NCI-H82 treated with DMSO at 0.1 percent for 48 hours (cell line): ENCODE measurements around the gene E4F1.
A peak's percentile ranks its signal among the peaks of the same experiment; 100 is the strongest.

ENCODE experiments used
- DNase-seq: peaks from one replicate; lab custom pipeline; 2025; ENCODE audit not compliant: unreplicated experiment; lab: John Stamatoyannopoulos, UW

Gene E4F1

DNA sequence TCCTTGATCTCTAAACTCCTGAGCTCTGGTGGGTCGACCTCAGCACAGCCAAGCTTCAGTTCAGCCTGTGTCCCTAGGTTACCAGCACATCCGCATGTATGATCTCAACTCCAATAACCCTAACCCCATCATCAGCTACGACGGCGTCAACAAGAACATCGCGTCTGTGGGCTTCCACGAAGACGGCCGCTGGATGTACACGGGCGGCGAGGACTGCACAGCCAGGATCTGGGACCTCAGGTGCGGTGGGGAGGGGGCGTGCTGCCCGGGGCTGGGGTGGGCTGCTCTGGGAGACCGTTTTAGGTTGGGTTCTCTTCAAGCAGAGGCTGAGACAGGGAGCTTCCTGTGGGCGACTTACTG is 17.0 kb upstream of the E4F1 start:
- DNase-seq = no peak

DNA sequence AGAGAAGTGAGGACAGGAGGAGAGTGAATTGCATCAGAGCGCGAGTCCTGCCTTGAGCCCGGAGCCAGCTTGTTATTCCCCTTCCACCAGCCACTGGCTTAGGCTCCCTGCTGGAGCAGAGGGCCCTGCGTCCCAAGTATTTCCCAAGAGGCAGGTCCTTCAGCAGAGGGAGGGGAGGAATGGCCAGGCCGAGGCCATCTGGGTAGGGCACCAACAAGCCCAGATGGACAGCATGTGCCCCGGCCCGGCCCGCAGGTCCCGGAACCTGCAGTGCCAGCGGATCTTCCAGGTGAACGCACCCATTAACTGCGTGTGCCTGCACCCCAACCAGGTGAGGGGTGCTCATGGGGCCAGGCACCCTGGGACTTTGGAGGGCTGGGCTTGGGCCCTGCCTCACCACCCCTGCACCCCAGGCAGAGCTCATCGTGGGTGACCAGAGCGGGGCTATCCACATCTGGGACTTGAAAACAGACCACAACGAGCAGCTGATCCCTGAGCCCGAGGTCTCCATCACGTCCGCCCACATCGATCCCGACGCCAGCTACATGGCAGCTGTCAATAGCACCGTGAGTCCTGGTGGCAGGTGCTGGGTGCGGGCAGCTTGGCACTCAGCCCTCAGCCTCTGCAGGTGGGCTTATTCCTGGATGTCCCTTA is 16.5 kb upstream of the E4F1 start:
- no peak for DNase-seq

DNA sequence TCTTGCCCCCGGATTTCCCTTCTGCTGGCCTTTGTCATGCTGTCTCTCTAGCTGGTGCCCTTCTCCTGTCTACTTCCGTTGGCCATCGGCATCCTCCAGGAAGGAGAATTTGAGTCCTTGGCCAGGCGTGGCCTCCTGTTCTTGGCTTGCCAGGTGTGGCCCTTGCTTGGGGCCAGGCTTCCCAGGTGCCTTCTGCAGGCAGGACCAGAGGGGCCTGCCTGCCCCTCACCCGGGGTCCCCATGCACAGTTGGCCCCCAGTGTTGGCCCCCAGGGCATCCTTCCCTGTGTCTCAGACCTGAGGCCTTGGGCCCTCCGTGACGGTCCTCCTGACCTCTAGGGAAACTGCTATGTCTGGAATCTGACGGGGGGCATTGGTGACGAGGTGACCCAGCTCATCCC is 15.5 kb upstream of the E4F1 start:
- no peak for DNase-seq

DNA sequence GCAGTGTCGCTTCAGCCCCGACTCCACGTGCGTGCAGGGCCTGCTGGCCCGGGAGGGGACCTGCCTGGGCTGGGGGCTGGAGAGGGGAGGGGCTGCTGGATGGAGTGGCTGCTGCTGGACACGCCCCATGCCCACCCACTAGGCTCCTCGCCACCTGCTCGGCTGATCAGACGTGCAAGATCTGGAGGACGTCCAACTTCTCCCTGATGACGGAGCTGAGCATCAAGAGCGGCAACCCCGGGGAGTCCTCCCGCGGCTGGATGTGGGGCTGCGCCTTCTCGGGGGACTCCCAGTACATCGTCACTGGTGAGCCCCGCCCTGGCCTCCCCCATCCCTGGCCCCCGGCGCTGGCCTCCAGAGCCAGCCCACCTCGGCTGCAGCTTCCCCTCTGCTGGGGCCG is 15.1 kb upstream of the E4F1 start:
- DNase-seq = no peak

DNA sequence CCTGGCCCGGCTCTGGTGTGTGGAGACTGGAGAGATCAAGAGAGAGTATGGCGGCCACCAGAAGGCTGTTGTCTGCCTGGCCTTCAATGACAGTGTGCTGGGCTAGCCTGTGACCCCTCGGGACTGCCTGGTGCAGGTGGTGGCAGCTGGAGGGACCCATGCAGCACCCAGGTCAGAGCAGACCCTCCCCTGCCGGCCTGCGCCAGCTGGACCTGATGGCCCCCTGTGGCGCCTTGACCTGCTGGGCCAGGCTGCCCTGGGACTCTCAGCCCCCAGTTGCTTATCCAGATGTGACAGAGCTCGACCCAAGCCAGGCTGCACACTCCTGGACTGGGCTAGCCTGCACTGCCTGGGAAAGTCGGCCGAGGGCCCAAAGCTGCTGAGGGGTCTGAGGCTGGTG is 14.6 kb upstream of the E4F1 start:
- no peak for DNase-seq

DNA sequence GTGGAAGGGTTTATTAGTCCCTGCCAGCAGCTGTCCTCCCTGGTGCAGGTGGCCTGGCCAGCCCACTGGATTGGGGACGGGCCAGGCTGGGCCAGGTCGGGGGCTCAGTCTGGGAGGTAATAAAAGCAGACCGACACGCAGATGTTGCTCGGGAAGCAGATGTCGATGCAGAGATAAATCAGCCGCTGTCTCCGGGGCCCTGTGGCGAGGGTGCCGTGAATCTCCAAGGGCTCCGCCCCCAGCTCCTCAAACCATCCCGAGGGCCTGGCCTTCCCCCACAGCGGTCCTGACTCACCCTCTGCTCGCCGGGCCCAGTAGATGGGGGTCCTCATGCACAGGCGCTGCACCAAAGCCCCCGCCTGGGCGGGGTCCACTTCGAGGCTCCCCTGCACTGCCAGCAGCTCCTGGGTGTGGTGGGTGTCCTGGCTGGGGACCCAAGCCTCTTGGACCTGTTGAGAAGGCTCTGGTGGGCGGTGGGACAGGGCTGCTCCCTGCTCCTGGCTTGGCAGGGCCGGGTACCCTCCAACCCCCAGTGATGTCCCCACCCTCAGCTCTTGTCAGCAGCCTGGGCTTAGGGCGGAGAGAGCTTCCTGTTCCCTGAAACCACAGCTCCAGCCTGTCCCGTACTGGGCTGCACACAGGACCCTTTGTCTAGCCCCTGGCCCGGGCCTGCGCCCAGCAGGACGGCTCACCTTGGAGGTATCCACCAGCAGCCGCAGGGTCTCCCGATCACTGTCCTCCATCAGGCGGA is 14.0 kb upstream of the E4F1 start:
- DNase-seq = no peak

DNA sequence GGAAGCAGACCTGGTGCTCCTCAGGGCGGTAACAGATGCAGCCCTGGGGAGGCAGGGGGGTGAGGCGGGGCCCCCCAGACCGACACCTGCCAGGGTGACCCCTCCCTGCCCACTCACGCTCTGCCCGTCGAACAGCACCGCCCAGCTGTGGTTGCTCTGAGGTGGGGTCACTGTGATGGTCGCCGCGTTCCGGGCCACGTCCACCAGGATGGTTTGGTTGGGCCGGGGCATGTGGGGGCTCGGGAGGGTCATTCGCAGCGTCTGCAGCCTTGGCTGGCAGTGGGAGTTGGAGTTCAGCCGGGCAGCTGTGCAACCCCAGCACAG is 13.4 kb upstream of the E4F1 start:
- no peak for DNase-seq

DNA sequence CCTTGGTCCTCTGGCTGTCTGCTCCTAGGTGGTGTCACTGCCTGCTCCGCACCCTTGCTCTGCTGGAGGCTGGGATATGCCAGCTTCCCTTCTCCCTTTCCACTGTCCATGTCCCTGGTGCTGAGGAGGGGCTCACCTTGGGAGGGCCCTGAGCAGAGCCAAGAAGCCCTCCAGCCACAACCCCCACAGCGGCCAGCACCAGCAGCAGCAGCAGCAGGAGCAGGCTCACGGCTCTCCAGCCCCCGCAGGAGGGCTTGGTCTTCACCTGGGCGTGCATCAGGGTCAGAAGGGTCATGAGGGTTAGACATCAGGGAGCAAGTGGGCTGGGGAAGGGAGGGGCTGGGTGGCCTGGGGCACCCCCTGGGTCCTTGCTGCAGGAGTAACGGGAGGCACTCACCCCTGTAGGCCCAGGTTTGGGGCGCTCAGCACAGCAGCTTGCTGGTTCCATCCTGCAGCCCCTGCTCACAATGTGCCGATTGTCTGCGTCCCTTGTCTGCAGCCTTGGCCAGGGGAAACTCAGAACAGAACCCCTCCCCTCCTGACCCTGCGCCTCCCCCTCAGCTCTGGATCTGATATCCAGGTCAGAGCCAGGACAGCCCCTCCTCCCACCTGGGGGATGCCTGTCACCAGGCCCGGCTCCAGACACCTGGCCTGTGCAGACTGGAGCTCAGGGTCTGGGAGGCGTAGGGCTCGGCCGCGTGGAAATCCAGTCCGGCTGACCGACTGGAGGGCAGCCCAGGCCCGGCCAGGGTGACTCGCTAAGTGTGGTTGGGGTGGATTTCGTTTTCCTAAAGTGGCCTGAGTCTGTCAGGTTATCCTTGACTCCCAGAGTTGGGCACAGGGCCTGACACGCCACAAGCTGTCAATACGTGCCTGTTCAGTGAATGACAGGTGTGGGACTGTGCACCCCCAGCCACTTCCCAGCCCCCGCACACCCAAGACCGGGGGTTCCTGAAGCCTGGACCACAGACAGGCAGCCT is 12.7 kb upstream of the E4F1 start, which contains the start of gene BRICD5:
Gene BRICD5 (minus strand): TSS at position 478 of the 980 bp plus-strand sequence. CDS start 30 bp downstream, at position 448.
- no peak for DNase-seq

DNA sequence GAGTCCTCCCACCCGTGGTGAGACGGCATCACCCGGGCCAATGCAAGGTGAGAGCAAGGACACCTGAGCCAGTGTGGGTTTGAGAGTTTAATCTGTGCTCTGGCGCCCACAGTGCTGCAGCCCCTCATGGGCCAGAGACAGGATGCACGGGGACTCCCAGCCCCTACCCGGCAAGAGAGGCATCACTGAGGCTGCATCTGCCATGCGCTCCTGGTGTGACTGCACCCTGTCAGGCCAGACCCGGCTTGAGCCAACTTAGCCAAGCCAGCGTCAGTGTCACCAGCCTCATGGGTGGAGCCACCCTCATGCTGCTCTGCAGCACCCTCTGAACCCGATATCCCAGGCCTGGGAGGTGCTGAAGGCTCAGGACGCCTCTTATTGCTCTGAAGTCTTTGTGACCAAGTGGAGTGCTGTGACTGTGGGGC is 11.5 kb upstream of the E4F1 start:
- no peak for DNase-seq

DNA sequence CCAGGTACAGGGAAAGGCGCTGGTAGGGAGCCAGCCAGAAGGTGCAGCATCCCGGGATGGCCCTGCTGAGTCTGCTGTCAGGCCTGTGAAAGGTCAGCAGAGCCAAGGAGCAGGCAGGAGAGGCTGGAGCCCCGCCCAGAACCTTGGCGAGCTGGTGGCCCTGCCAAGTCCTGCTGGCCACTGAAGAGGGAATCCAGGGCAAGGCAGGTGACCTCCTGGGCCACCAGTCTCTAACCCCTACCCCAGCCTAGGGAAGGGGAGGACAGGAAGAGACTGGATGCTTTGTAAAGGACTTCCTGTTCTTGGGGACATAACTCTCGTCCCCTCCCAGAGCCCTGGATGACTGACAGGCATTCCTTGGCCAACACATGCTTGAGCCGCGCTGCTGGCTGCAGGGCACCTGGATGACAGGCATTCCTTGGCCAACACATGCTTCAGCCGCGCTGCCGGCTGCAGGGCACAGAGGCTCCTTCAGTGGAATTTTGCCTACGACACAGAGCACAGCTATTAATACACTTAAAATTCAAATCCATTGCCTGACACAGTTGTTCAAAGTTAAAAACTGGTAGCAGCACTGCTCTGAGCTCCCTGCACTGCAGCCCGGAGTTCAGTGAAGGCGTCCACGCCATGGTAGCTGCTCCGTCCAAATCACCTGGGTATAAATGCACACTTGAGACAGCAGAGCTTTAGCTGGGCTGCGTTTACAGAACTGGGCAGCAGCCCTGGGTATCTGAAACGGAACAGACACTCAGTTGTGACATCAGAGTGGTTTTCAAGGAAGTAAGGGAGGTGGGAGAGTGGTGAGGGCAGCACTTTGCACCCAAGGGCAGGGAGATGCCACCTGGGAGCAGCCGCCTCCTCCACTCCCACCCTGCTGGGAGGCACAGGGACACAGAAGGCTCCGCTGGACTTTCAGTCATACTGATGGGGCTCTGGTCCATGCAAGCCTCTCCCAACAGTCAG is 10.7 kb upstream of the E4F1 start:
- no peak for DNase-seq

DNA sequence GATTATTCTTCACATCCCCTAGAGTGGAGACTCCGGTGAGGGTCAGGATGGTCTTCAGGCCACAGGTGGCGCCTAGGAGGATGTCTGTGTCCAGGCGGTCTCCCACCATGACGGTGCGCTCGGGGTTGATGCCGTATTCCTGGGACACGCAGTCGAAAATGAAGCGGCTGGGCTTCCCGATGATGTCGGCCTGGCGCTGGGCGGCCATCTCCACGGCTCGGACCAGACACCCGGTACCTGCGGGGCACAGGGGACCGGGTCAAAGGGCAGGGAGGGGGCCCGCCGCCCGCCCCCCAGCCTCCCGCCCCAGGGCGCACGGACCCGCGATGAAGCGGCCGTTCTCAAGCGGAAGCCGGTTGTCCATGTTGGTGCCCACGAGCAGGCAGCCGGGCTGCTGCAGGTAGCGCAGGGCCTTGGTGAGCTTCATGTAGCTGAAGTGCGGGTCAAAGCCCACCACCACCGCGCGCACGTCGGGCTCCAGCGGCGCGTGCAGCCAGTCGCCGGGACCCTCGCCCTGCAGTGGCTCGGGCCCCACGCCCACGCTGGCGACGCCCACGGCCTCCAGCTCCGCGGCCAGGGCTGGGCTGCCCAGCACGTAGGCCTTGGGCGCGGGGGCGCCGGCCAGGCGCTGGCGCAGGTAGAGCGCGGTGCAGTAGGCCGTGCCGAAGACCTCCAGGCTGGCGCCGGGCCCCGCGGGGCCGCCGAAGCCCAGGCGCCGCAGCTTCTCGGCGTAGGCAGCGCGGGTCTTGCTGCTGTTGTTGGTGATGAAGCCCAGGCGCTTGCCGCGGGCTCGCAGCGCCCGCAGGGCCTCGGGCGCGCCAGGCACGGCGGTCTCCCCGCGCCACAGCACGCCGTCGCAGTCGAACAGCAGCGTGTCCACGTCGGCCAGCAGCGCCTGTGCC is 9.3 kb upstream of the E4F1 start:
- no peak for DNase-seq

DNA sequence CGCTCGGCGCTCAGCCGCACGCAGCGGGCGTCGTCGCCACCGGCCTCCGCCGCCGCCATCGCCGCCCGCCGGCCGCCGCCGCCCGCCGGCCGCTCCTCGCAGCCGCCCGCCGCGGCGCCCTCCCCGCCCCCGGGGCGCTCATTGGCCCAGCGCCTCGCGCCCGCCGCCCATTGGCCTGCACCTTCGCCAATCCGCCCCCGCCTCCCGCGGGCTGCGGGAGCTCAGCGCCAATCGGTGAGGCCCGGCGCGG is 8.7 kb upstream of the E4F1 start, which contains the start of gene PGP:
Gene PGP (minus strand): TSS at position 122 of the 250 bp plus-strand sequence. CDS start 63 bp downstream, at position 59.
- no peak for DNase-seq

DNA sequence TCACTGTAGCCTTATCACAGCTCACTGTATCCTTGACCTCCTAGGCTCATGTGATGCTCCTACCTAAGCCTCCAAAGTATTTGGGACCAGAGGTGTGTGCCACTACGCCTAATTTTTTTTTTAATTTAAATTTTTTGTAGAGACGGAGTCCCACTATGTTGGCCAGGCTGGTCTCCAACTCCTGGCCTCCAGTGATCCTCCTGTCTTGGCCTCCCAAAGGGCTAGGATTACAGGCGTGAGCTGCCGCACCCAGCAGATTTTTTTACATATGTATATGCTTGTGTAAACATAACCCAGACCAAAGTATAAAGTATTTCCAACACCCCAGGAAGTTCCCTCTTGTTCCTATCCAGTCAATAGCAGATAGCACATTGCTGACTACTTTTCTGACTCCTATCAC is 7.1 kb upstream of the E4F1 start:
- DNase-seq = no peak

DNA sequence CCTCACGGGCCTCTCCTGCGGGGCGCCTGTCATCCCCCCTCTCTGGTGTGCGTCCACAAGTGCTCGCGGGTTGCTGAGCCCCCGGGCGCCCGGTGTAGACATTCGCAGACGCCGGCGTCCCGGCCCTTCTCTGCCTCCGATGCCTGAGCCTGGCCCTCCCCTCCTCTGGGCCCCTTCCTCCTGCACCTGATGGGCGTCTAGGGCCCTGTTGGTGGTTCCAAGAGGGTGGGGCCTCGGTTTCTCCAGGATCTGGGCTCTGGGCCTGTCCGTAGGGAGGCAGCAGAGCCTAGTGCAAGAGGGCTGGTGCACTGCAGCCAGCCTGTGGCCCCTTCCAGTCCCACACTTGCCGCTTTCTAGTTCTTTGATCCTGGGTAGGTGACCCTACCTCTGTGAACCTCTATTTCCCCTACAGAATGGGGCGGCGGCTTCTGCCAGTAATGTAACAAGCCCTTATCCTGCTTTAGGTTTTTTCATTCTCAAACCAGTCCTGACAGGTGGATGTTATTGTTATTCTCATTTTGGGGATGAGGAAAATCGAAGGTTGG is 623 bp downstream of the E4F1 start:
- DNase-seq = peak; percentile 18

DNA sequence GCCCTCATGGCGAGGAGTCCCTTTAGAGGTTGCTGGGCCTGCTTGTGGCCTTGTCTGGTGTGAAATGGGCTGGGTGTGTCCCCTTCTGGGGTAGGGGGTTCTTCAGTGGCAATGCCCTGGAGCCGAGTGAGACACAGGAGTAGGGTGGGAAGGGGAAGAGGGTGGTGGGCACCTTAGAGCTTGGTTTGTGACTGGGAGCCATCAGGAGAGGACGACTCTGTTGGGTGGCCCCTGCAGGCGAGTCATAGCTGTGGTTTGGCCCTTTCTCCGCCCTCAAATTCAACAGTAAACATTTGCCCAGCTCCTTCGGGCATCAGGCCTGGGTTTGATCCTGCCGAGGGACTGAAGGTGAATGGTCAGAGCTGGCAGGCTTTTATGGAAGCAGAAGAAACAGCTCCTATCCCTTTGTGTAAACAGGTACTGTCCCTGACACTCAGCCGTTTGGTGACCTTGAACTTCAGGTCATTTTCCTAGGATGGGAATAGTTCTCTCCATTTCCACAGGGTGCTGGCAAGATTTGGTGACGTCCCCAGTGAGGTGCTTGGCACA is 2.9 kb downstream of the E4F1 start:
- no peak for DNase-seq

DNA sequence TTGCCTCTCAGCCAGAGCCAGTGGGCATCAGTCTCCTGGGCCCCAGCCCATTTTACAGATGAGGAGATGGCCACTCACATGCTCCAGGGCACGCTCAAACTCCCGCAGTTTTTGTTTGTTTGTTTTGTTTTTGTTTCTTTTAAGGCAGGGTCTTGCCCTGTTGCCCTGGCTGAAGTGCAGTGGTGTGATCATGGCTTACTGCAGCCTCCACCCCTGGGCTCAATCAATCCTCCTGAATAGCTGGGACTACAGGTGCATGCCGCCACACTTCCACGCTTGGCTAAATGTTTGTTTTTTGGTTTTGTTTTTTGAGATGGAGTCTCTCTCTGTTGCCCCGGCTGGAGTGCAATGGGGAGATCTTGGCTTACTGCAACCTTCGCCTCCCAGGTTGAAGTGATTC is 3.5 kb downstream of the E4F1 start:
- DNase-seq = no peak

DNA sequence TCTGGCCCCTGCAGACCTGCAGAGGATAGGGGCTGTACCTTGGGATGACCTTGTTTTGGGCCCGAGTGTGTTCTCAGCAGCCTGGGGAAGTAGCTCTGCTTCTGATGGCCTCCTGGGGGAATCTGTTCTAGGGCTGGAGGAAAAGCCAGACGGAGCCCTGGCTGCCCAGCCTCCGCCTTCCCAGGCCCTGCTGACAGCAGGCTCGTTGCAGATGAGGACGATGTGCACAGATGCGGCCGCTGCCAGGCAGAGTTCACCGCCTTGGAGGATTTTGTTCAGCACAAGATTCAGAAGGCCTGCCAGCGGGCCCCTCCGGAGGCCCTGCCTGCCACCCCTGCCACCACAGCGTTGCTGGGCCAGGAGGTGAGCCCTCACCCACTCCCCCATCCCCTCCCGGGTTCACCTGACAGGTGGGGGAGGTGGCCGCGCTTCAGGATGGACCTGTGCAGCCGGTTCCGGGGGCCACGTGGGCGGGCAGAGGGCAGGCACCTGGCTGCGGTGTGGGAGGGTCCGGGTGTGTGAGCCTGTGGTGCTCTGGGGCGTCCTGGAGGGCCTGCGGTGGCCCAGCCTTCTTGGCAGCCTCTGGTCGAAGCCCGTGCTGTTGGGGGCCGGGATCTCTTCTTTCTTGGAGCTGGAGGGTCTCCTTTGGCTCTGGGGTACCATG is 4.9 kb downstream of the E4F1 start:
- DNase-seq = no peak

DNA sequence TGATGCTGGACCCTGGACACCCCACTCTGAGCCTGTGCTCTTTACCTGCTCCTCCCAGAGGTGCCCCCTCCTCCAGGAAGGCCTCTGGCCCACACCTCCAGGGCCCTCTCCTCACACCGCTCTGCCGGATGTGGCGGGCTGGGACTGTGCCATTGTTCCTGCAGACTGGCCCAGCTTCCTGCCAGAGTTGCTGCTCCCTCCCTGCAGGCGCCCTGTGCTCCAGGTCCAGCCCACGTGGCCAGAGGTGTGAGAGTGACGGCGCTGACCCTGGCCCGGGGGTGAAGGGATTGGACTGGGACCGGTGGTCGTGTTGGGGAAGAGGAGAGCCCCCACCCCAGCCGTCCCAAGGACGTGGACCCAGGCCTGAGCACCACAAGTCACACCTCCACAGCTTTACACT is 5.7 kb downstream of the E4F1 start:
- DNase-seq = no peak
